GM12878 (cell line): ENCODE data around the gene GHRL. TPM values are rescaled to one million over a fixed set of nuclear protein-coding genes. Genes with fewer than 3 reads are reported as not detected.

Experiments
- ATAC-seq: fragments of 200-7000 bp; cut with Tn5 transposase; 3 replicates; pipeline ENCODE4 v1.9.1; 2020; ENCODE audit warnings: mild to moderate bottlenecking, moderate library complexity
- BruUV-seq: library from RNA; stranded (reverse); fragments of 400-500 nt; replicated peaks from 2 replicates; lab custom pipeline; 2021; lab: Mats Ljungman, UMichigan
- CTCF ChIA-PET: fragments of 300-600 bp; sonication (Branson Sonifier 250); formaldehyde crosslinking; extraction: SDS; loops from one replicate; lab custom pipeline; 2021; ENCODE audit warnings: inconsistent platforms; lab: Yijun Ruan, JAX
- POLR2A ChIA-PET: fragments of 350-600 bp; formaldehyde crosslinking; extraction: SDS; loops from one replicate; lab custom pipeline; 2021; ENCODE audit warnings: inconsistent platforms; lab: Charles Lee
- RAD21 ChIA-PET: fragments of 300-600 bp; sonication (Branson Sonifier 250); formaldehyde crosslinking; loops from one replicate; lab custom pipeline; 2023; ENCODE audit warnings: antibody characterized with exemption; ENCODE audit not compliant: unreplicated experiment; lab: Charles Lee
- SMC1A ChIA-PET: fragments of 300-600 bp; sonication (Branson Sonifier 250); formaldehyde crosslinking; loops from one replicate; lab custom pipeline; 2023; ENCODE audit not compliant: unreplicated experiment, uncharacterized antibody; lab: Charles Lee
- DNase-seq: peaks from one replicate; pipeline ENCODE4 v3.0.0-alpha.2; 2011; ENCODE audit warnings: low read depth, low spot score
- FAIRE-seq: peaks from 3 replicates; lab custom pipeline; 2011; peaks lifted over from hg19 to GRCh38; lab: Jason Lieb, UNC
- H2AFZ ChIP-seq: 2 replicates; pipeline ENCODE4 v1.6.0; 2011; ENCODE audit warnings: low read depth, low read length, control low read depth; ENCODE audit not compliant: control insufficient read depth
- H3K27ac ChIP-seq: 2 replicates; pipeline ENCODE4 v1.5.1; 2011; ENCODE audit warnings: control low read depth; ENCODE audit not compliant: control insufficient read depth, insufficient read depth
- H3K27me3 ChIP-seq, 2 experiments: replicated peaks in 1 of 2; 2 replicates each; pipeline versions ENCODE4 v1.6.0 to v1.6.1; 2011; ENCODE audit warnings: low read length in 1 of 2; ENCODE audit not compliant: control insufficient read depth in 2 of 2, insufficient read depth in 2 of 2
- H3K36me3 ChIP-seq, 2 experiments: 2 replicates each; pipeline ENCODE4 v1.5.1; 2011; ENCODE audit warnings: low read length in 1 of 2; ENCODE audit not compliant: control insufficient read depth in 2 of 2, insufficient read depth in 2 of 2
- H3K4me1 ChIP-seq: 2 replicates; pipeline ENCODE4 v1.6.1; 2011; ENCODE audit warnings: mild to moderate bottlenecking, low read length, moderate library complexity, mixed read lengths; ENCODE audit not compliant: control insufficient read depth, insufficient read depth
- H3K4me2 ChIP-seq: 2 replicates; pipeline ENCODE4 v1.6.0; 2011; ENCODE audit warnings: control low read depth; ENCODE audit not compliant: control insufficient read depth, insufficient read depth
- H3K4me3 ChIP-seq: fragments of 200-600 bp; sonication (generic); 2 replicates; pipeline ENCODE4 v1.5.1; 2016
- H3K79me2 ChIP-seq: 2 replicates; pipeline ENCODE4 v1.6.0; 2011; ENCODE audit warnings: low read length; ENCODE audit not compliant: control insufficient read depth, insufficient read depth
- H3K9ac ChIP-seq: 2 replicates; pipeline ENCODE4 v1.8.0; 2011; ENCODE audit warnings: low read length, control low read depth, mixed read lengths; ENCODE audit not compliant: control insufficient read depth, insufficient read depth
- H3K9me3 ChIP-seq: replicated peaks from 3 replicates; pipeline ENCODE4 v1.5.1; 2011; ENCODE audit warnings: mild to moderate bottlenecking, low read length; ENCODE audit not compliant: control insufficient read depth, insufficient read depth
- H4K20me1 ChIP-seq: 2 replicates; pipeline ENCODE4 v1.6.0; 2011; ENCODE audit not compliant: control insufficient read depth, insufficient read depth
- ATF7 ChIP-seq: fragments of 450-650 bp; IDR thresholded peaks from 2 replicates; pipeline ENCODE4 v1.6.1; 2016; ENCODE audit warnings: low read depth, mild to moderate bottlenecking
- CBX3 ChIP-seq: fragments of 200-600 bp; sonication (generic); IDR thresholded peaks from 2 replicates; pipeline ENCODE4 v1.6.1; 2016; ENCODE audit warnings: low read depth, borderline replicate concordance
- NFYB ChIP-seq: IDR thresholded peaks from 2 replicates; pipeline ENCODE4 v1.6.1; 2011; ENCODE audit warnings: low read depth, mild to moderate bottlenecking, low read length, improper control_type of control experiment, moderate library complexity; ENCODE audit not compliant: insufficient read depth
- NR2C1 ChIP-seq: fragments of 450-650 bp; IDR thresholded peaks from 2 replicates; pipeline ENCODE4 v1.6.1; 2017; ENCODE audit warnings: antibody characterized with exemption, mild to moderate bottlenecking, moderate library complexity
- PRDM15 ChIP-seq: fragments of 450-650 bp; formaldehyde crosslinking; IDR thresholded peaks from 2 replicates; pipeline ENCODE4 v1.4.0; 2020; ENCODE audit warnings: mild to moderate bottlenecking, moderate library complexity
- RELA ChIP-seq: fragments of 450-650 bp; IDR thresholded peaks from 2 replicates; pipeline ENCODE4 v1.8.0; 2014; ENCODE audit warnings: borderline replicate concordance; ENCODE audit not compliant: partially characterized antibody
- STAT1 ChIP-seq: fragments of 450-650 bp; conservative IDR thresholded peaks from 2 replicates; pipeline ENCODE4 v1.6.1; 2014; ENCODE audit warnings: antibody characterized with exemption, mild to moderate bottlenecking
- YY1 ChIP-seq: IDR thresholded peaks from 2 replicates; pipeline ENCODE4 v1.6.1; 2011; ENCODE audit warnings: low read depth, mild to moderate bottlenecking, low read length
- ZNF217 ChIP-seq: fragments of 450-650 bp; IDR thresholded peaks from 2 replicates; pipeline ENCODE4 v1.6.1; 2017; ENCODE audit warnings: antibody characterized with exemption, mild to moderate bottlenecking
- ZZZ3 ChIP-seq: IDR thresholded peaks from 2 replicates; pipeline ENCODE4 v1.6.1; 2011; ENCODE audit warnings: low read depth; ENCODE audit not compliant: control insufficient read depth, insufficient read length
- WGBS: methylation state at CpG from one replicate; pipeline ENCODE4 v1.1.6; 2016; ENCODE audit warnings: low lambda C conversion rate; ENCODE audit not compliant: insufficient replicate concordance, insufficient coverage; ENCODE audit errors: missing lambda C conversion rate; 5-methylcytosine and 5-hydroxymethylcytosine counted together
- in situ Hi-C: fragments of 300-500 bp; cut with MboI; formaldehyde crosslinking; loops from 9 replicates; pipeline ENCODE4 v1.14.3; 2018; ENCODE audit warnings: mixed read lengths
- intact Hi-C: fragments of 100-400 bp; cut with micrococcal nuclease; formaldehyde crosslinking; loops from one replicate; pipeline ENCODE4 v1.14.2; 2022; ENCODE audit not compliant: unreplicated experiment
- polyA plus RNA-seq, 11 experiments: library from polyadenylated mRNA; depleted of rRNA in 4 of 11; unstranded in 6 of 11; stranded (reverse) in 5 of 11; fragments of >200 nt; fragmentation: Nextera tagmentation in 4 of 11; fragmentation: Illumina TruSeq in 1 of 11; extraction: Ambion mirVana in 4 of 11; extraction: Trizol in 1 of 11; gene quantifications; 1 replicate in 1 of 11; 2 replicates in 10 of 11; pipeline versions ENCODE4 v1.2.1 to v1.2.3, GENCODE V29; 2011 to 2016; ENCODE audit warnings: inconsistent platforms in 2 of 11, missing spikeins in 2 of 11, low read depth in 1 of 11
- total RNA-seq, 4 experiments: library from RNA; depleted of rRNA in 3 of 4; stranded (reverse); fragments of >200 nt in 3 of 4; fragmentation: Illumina TruSeq in 1 of 4; extraction: Trizol in 1 of 4; gene quantifications; 2 replicates each; pipeline versions ENCODE4 v1.2.1 to v1.2.3, GENCODE V29; 2013 to 2021
- TF ChIP-seq, protein P1 (sequence below): IDR thresholded peaks from 2 replicates; pipeline ENCODE4 v1.6.1; 2012; ENCODE audit warnings: low read length, inconsistent platforms

GHRL gene
- total and polyA plus RNA-seq, 10 of the 15 experiments (the other 5 are each of a cell fraction or from before 2014, with no cell fraction given), result 0.35 to 2.2 (median 0.88) TPM

DNA sequence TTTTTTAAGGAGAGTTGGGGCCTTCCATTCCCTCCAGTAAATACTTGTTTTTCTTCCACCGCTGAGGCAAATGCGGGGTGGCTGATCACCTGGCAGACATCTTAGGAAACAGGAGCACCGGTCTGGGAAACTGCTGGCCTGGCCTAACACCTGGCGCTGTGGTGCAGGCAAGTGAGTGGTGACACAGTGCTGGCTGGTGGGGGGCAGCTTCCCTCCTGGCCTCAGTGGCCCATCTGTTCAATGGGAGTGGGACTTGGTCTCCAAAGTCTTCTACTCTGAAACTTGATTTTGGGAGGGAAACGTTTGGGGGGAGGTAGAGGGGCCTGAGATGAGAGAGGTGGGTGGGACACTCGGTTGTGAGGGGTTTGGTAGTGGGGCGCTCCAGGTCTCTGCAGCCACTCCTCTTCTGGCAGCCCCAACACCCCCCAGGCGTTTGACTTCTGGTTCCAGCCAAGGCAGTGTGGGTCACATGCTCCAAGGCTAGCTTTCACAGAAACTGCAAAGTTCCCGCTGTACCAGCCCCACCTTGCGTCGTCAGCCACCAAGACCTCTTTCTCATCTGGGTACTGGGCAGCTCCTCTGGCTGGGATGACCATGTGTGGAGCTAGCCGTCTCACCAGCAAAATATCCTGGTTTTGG lies 4.7 kb downstream of the GHRL start:
- intact Hi-C loops (no loop called here), in situ Hi-C loops (no loop called here)
- SMC1A ChIA-PET, result interaction anchor here (0.8 kb wide), 1 partner anchor 125 kb away, joined by 4 read pairs; no protein-coding TSS in a partner anchor
- Histone ChIP-seq H3K36me3 (peaks cover 8 to 14% of the 10 kb centered on the region in 2 experiments), H3K4me3 (no peak overlapping the region), H2AFZ (no peak overlapping the region), H4K20me1 (no peaks in the 10 kb centered on the region; the same call in 1 of the 2 replicates), H3K79me2 (no peaks in the 10 kb centered on the region; the same call in 1 of the 2 replicates), H3K9me3 (no peaks in the 10 kb centered on the region), H3K4me2 (no peak overlapping the region), H3K27me3 (no peaks in the 10 kb centered on the region), H3K27ac (no peak overlapping the region), H3K9ac (no peak overlapping the region), H3K4me1 (peaks cover 12% of the 10 kb centered on the region; the same call in 1 of the 2 replicates)
- no peak for ATAC-seq
- TF ChIP-seq ZNF217 (no peak), YY1 (no peak), STAT1 (no peak), ZZZ3 (no peak), CBX3 (no peak), NR2C1 (no peak), NFYB (no peak), RELA (no peak), PRDM15 (CRISPR knock-in tag) (no peak), ATF7 (no peak)
- TF ChIP-seq, protein P1, sequence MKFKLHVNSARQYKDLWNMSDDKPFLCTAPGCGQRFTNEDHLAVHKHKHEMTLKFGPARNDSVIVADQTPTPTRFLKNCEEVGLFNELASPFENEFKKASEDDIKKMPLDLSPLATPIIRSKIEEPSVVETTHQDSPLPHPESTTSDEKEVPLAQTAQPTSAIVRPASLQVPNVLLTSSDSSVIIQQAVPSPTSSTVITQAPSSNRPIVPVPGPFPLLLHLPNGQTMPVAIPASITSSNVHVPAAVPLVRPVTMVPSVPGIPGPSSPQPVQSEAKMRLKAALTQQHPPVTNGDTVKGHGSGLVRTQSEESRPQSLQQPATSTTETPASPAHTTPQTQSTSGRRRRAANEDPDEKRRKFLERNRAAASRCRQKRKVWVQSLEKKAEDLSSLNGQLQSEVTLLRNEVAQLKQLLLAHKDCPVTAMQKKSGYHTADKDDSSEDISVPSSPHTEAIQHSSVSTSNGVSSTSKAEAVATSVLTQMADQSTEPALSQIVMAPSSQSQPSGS, result no peak
- POLR2A ChIA-PET, result no interaction called here
- WGBS, result 87% methylated on average over 12 of the region's 12 CpGs
- RAD21 ChIA-PET, result no interaction called here
- DNase-seq, result no peak
- CTCF ChIA-PET, result interaction anchor here (1.2 kb wide), 1 partner anchor 24 kb away, joined by 5 read pairs; no protein-coding TSS in a partner anchor
- no peak for FAIRE-seq
- no TSS peak for BruUV-seq
